ENCODE data around the gene ADGRF1.

Gene ADGRF1

GRCh38 chr6:47026679-47027078 lies 15.5 kb downstream of the ADGRF1 start:
- no peak overlapping the region for H3K4me3 ChIP-seq (ENCODE audit: low read depth, low read length)
- in situ Hi-C loops (cut with HindIII; ENCODE audit: low pct_ligation_motif_present, low sequenced_read_pairs) = no loop called here
- H3K27me3 ChIP-seq (replicated peaks) = no peaks in the 10 kb centered on the region
- H3K36me3 ChIP-seq (replicated peaks) = no peaks in the 10 kb centered on the region
- no peak for DNase-seq
- H3K27ac ChIP-seq = no peak overlapping the region
- no peak for TF ChIP-seq CTCF (IDR thresholded peaks at IDR 0.05; ENCODE audit: low read depth, low read length, missing control alignments)

GRCh38 chr6:47023573-47023972 lies 18.6 kb downstream of the ADGRF1 start:
- Histone ChIP-seq H3K27ac (no peak overlapping the region), H3K36me3 (replicated peaks) (no peaks in the 10 kb centered on the region), H3K4me3 (ENCODE audit: low read depth, low read length) (no peak overlapping the region), H3K27me3 (replicated peaks) (no peaks in the 10 kb centered on the region)
- no peak for DNase-seq
- in situ Hi-C loops (cut with HindIII; ENCODE audit: low pct_ligation_motif_present, low sequenced_read_pairs) = no loop called here
- TF ChIP-seq CTCF (IDR thresholded peaks at IDR 0.05; ENCODE audit: low read depth, low read length, missing control alignments) = no peak

GRCh38 chr6:47022191-47022590 lies 19.9 kb downstream of the ADGRF1 start:
- no peak overlapping the region for H3K4me3 ChIP-seq (ENCODE audit: low read depth, low read length)
- H3K27ac ChIP-seq = no peak overlapping the region
- no peak for DNase-seq
- in situ Hi-C loops (cut with HindIII; ENCODE audit: low pct_ligation_motif_present, low sequenced_read_pairs) = no loop called here
- no peaks in the 10 kb centered on the region for H3K36me3 ChIP-seq (replicated peaks)
- TF ChIP-seq CTCF (IDR thresholded peaks at IDR 0.05; ENCODE audit: low read depth, low read length, missing control alignments) = no peak
- H3K27me3 ChIP-seq (replicated peaks) = no peaks in the 10 kb centered on the region

DNA sequence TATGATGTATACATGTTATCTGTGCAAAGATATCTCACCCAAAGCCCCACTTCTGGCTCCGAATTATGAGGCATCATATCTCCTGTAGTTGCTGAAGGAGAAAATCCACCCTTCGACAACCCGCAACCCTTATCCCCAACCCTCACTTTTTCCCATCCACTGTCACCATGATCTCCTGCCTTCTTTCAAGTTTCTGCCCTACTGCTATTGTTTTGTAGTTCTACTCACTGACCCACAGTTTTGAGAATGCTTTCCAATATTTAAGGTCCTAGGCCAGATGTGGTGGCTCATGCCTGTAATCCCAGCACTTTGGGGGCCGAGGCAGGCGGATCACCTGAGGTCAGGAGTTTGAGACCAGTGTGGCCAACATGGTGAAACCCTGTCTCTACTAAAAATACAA lies 22.2 kb downstream of the ADGRF1 start:
- H3K27me3 ChIP-seq (replicated peaks) = no peaks in the 10 kb centered on the region
- no peak for DNase-seq
- no peak for TF ChIP-seq CTCF (IDR thresholded peaks at IDR 0.05; ENCODE audit: low read depth, low read length, missing control alignments)
- H3K27ac ChIP-seq = no peak overlapping the region
- H3K36me3 ChIP-seq (replicated peaks) = no peaks in the 10 kb centered on the region
- no peak overlapping the region for H3K4me3 ChIP-seq (ENCODE audit: low read depth, low read length)
- in situ Hi-C loops (cut with HindIII; ENCODE audit: low pct_ligation_motif_present, low sequenced_read_pairs) = no loop called here

DNA sequence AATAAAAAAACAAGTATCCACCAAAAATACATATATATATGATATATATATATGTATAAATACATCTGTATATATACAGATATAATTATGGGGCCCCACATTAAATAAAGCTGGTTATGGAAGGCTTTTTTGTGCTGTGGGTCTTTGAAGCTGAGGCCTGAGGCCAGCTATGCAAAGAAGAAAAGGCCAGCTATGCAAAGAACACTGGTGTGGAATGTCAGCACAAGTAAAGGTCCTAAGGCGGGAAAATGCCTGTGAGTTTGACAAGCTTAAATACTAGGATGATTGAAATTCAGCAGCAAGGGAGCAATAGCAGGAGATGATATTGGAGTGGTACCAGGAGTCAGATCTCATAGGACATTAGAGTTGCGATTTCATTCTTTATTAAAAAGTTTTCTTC lies 25.2 kb downstream of the ADGRF1 start:
- Histone ChIP-seq H3K27me3 (replicated peaks) (no peaks in the 10 kb centered on the region), H3K27ac (no peak overlapping the region), H3K36me3 (replicated peaks) (no peaks in the 10 kb centered on the region), H3K4me3 (ENCODE audit: low read depth, low read length) (no peak overlapping the region)
- no peak for TF ChIP-seq CTCF (IDR thresholded peaks at IDR 0.05; ENCODE audit: low read depth, low read length, missing control alignments)
- DNase-seq = no peak
- in situ Hi-C loops (cut with HindIII; ENCODE audit: low pct_ligation_motif_present, low sequenced_read_pairs) = no loop called here

GRCh38 chr6:47016261-47016660 lies 25.9 kb downstream of the ADGRF1 start:
- no peak for TF ChIP-seq CTCF (IDR thresholded peaks at IDR 0.05; ENCODE audit: low read depth, low read length, missing control alignments)
- no peak for DNase-seq
- H3K36me3 ChIP-seq (replicated peaks) = no peaks in the 10 kb centered on the region
- in situ Hi-C loops (cut with HindIII; ENCODE audit: low pct_ligation_motif_present, low sequenced_read_pairs) = no loop called here
- H3K4me3 ChIP-seq (ENCODE audit: low read depth, low read length) = no peak overlapping the region
- H3K27ac ChIP-seq = no peak overlapping the region
- no peaks in the 10 kb centered on the region for H3K27me3 ChIP-seq (replicated peaks)
